ENCODE measurements around the gene ING3. TPM values are rescaled to one million over a fixed set of nuclear protein-coding genes. Genes with fewer than 3 reads are reported as not detected.

ING3 gene
- polyA plus RNA-seq, 1 of the 3 experiments (the other 2 are of a cell fraction) = 8.3 TPM

DNA sequence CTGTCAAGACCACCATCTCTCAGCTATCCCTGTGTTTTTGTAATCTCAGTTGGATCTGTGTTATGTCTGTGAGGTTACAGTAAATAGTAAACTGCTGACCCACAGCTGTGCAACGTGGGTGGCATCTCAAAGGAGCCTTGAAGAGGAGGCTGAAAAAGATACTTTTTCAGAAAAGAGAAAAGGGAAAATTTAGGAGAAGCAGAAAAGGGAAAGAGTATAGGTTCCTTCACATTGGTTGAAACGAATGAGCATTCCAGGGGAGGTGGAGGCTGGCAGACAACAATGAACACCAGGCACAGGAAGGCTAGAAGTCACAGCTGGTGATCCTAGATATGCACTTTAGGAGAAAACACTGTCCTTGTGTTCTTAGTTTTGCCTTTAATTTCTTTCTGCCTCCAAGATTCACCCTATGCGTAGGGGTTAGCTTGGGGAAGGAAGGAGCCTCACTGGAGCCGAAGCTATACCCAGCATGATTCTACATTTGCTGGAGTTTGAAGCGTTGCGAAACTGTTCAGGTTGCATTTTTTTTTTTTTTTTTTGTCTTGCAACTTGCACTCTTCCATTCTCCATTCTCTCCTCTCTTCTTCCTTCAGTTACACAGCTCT, 56.2 kb downstream of the ING3 start:
- 77% methylated on average over 6 of the region's 6 CpGs for WGBS (ENCODE audit: low lambda C conversion rate)
- Histone ChIP-seq H3K4me3 (ENCODE audit: low read depth in 2 of 2, low read length in 1 of 2) (no peak overlapping the region), H3K27me3 (ENCODE audit: insufficient read depth) (no peaks in the 10 kb centered on the region), H3K9me2 (no peaks in the 10 kb centered on the region), H2AFZ (ENCODE audit: low read depth) (no peak overlapping the region), H3K9me3 (no peaks in the 10 kb centered on the region), H4K20me1 (ENCODE audit: insufficient read depth) (no peaks in the 10 kb centered on the region), H3K4me1 (ENCODE audit: control insufficient read depth in 1 of 2, insufficient read depth in 2 of 2, low read depth in 1 of 2, low read length in 1 of 2) (peaks cover 12 to 14% of the 10 kb centered on the region in 2 experiments; a peak in 3 of 4 replicates), H3K79me2 (ENCODE audit: insufficient read depth) (no peaks in the 10 kb centered on the region), H3K9ac (no peak overlapping the region), H3K4me2 (no peak overlapping the region), H3K36me3 (replicated peaks in 1 of 2; ENCODE audit: control insufficient read depth in 1 of 2, insufficient read depth in 2 of 2, low read length in 1 of 2) (no peaks in the 10 kb centered on the region), H3F3A (replicated peaks; ENCODE audit: insufficient read depth) (peaks cover 12% of the 10 kb centered on the region), H3K27ac (ENCODE audit: low read depth in 2 of 2, low read length in 1 of 2) (no peak overlapping the region)
- CTCF ChIA-PET = interaction anchor here (0.9 to 6.9 kb wide), 3 partner anchors 14 to 19 kb away, joined by 3 to 59 read pairs (median 3); partner anchors contain the start of gene CPED1
- DNase-seq = no peak
- no peak for TF ChIP-seq RAD21 (IDR thresholded peaks at IDR 0.05; ENCODE audit: low read length)
- no peak for TF ChIP-seq FOXJ3 (CRISPR knock-in tag; IDR thresholded peaks at IDR 0.05)
- POLR2A ChIA-PET = no interaction called here

- Histone ChIP-seq H3K4me2 (no peak overlapping the region), H3K9me3 (no peaks in the 10 kb centered on the region), H3K9me2 (no peaks in the 10 kb centered on the region), H3K9ac (no peak overlapping the region), H4K20me1 (ENCODE audit: insufficient read depth) (no peaks in the 10 kb centered on the region), H3K27me3 (ENCODE audit: insufficient read depth) (no peaks in the 10 kb centered on the region), H3K36me3 (replicated peaks in 1 of 2; ENCODE audit: control insufficient read depth in 1 of 2, insufficient read depth in 2 of 2, low read length in 1 of 2) (no peaks in the 10 kb centered on the region), H3K4me1 (ENCODE audit: control insufficient read depth in 1 of 2, insufficient read depth in 2 of 2, low read depth in 1 of 2, low read length in 1 of 2) (peaks cover 0 to 12% of the 10 kb centered on the region in 2 experiments; a peak in 2 of 4 replicates), H3K27ac (ENCODE audit: low read depth in 2 of 2, low read length in 1 of 2) (no peak overlapping the region), H3F3A (replicated peaks; ENCODE audit: insufficient read depth) (no peaks in the 10 kb centered on the region), H2AFZ (ENCODE audit: low read depth) (no peak overlapping the region), H3K79me2 (ENCODE audit: insufficient read depth) (no peaks in the 10 kb centered on the region), H3K4me3 (ENCODE audit: low read depth in 2 of 2, low read length in 1 of 2) (no peak overlapping the region)
- DNase-seq = no peak
- CTCF ChIA-PET = interaction anchor here (1.5 to 6.9 kb wide), 3 partner anchors 10 to 99 kb away, joined by 4 to 59 read pairs (median 5); partner anchors contain the start of gene CPED1
- POLR2A ChIA-PET = no interaction called here
- no peak for TF ChIP-seq MAX (IDR thresholded peaks at IDR 0.05; ENCODE audit: low read depth)
- TF ChIP-seq POLR2AphosphoS5 (IDR thresholded peaks at IDR 0.05; ENCODE audit: low read depth, low read length) = no peak
- no peak for TF ChIP-seq GATA2 (CRISPR knock-in tag; IDR thresholded peaks at IDR 0.05)
- no peak for TF ChIP-seq FOXJ3 (CRISPR knock-in tag; IDR thresholded peaks at IDR 0.05)
- no peak for TF ChIP-seq RCOR1 (IDR thresholded peaks at IDR 0.05; ENCODE audit: low read length)
- 56% methylated on average over 2 of the region's 2 CpGs for WGBS (ENCODE audit: low lambda C conversion rate)
These were observed 58.2 kb downstream of the ING3 start for GRCh38 chr7:121008816-121009215.

GRCh38 chr7:121011401-121011800, 60.8 kb downstream of the ING3 start:
- peaks cover 0 to 12% of the 10 kb centered on the region in 2 experiments; a peak in 2 of 4 replicates for H3K4me1 ChIP-seq (ENCODE audit: control insufficient read depth in 1 of 2, insufficient read depth in 2 of 2, low read depth in 1 of 2, low read length in 1 of 2)
- H3K4me3 ChIP-seq (ENCODE audit: low read depth in 2 of 2, low read length in 1 of 2) = no peak overlapping the region
- WGBS (ENCODE audit: low lambda C conversion rate) = 85% methylated on average over 1 of the region's 1 CpG
- H3K4me2 ChIP-seq = no peak overlapping the region
- H2AFZ ChIP-seq (ENCODE audit: low read depth) = no peak overlapping the region
- H3F3A ChIP-seq (replicated peaks; ENCODE audit: insufficient read depth) = no peaks in the 10 kb centered on the region
- CTCF ChIA-PET = interaction anchor here (1.0 to 6.9 kb wide), 4 partner anchors 10 to 70 kb away, joined by 3 to 59 read pairs (median 6); partner anchors contain the start of gene CPED1
- H3K79me2 ChIP-seq (ENCODE audit: insufficient read depth) = no peaks in the 10 kb centered on the region
- POLR2A ChIA-PET = no interaction called here
- DNase-seq = no peak
- H3K9me3 ChIP-seq = no peaks in the 10 kb centered on the region
- no peaks in the 10 kb centered on the region for H4K20me1 ChIP-seq (ENCODE audit: insufficient read depth)
- no peak overlapping the region for H3K9ac ChIP-seq
- H3K27me3 ChIP-seq (ENCODE audit: insufficient read depth) = no peaks in the 10 kb centered on the region
- H3K27ac ChIP-seq (ENCODE audit: low read depth in 2 of 2, low read length in 1 of 2) = 0 out of 4 replicates have a peak overlapping the region, but pooled peaks of 1 of the 2 experiments have one; percentile 9
- no peaks in the 10 kb centered on the region for H3K36me3 ChIP-seq (replicated peaks in 1 of 2; ENCODE audit: control insufficient read depth in 1 of 2, insufficient read depth in 2 of 2, low read length in 1 of 2)
- no peak for TF ChIP-seq YY1 (IDR thresholded peaks at IDR 0.05; ENCODE audit: low read depth)
- TF ChIP-seq CTCF (IDR thresholded peaks at IDR 0.05) = no peak
- no peak for TF ChIP-seq RCOR1 (IDR thresholded peaks at IDR 0.05; ENCODE audit: low read length)
- TF ChIP-seq SMC3 (IDR thresholded peaks at IDR 0.05; ENCODE audit: low read depth, low read length) = no peak
- no peaks in the 10 kb centered on the region for H3K9me2 ChIP-seq

Data from SK-N-SH (cell line).